Tibial nerve (tissue), 4 donors: ENCODE results near the gene SPG21. TPM values are rescaled to one million over a fixed set of nuclear protein-coding genes. Genes with fewer than 3 reads are reported as not detected.

Experiments used
- DNase-seq, 2 donors: peaks; one replicate each; pipeline ENCODE4 v3.0.0-alpha.2; 2019; ENCODE audit warnings: low spot score in 2 of 2
- H3K27ac ChIP-seq, 4 donors: fragments of 200-600 bp; sonication (generic) in 3 of 4; one replicate each; pipeline ENCODE4 v1.5.1; 2017 to 2019; ENCODE audit warnings: mild to moderate bottlenecking in 1 of 4
- H3K27me3 ChIP-seq, 2 donors: fragments of 200-600 bp; sonication (generic) in 1 of 2; one replicate each; pipeline versions ENCODE4 v1.5.1 to v1.6.0; 2017 to 2019
- H3K36me3 ChIP-seq, 3 donors: fragments of 200-600 bp; sonication (generic); one replicate each; pipeline ENCODE4 v1.5.1; 2018 to 2019
- H3K4me1 ChIP-seq, 4 donors: fragments of 200-600 bp; sonication (generic) in 3 of 4; one replicate each; pipeline ENCODE4 v1.5.1; 2017 to 2019
- H3K4me3 ChIP-seq, 4 donors: fragments of 200-600 bp; sonication (generic) in 3 of 4; one replicate each; pipeline ENCODE4 v1.5.1; 2017 to 2019; ENCODE audit warnings: mild to moderate bottlenecking in 1 of 4, moderate library complexity in 1 of 4
- H3K9me3 ChIP-seq, 4 donors: fragments of 200-600 bp; sonication (generic) in 3 of 4; one replicate each; pipeline ENCODE4 v1.5.1; 2017 to 2019
- EP300 ChIP-seq, 2 donors: sonication (generic); formaldehyde crosslinking; IDR thresholded peaks; one replicate each; pipeline ENCODE4 v1.6.1; 2017; ENCODE audit warnings: antibody characterized with exemption in 2 of 2, mild to moderate bottlenecking in 1 of 2
- POLR2A ChIP-seq, 2 donors: fragments of 450-650 bp; IDR thresholded peaks; one replicate each; pipeline ENCODE4 v1.6.1; 2017; ENCODE audit warnings: antibody characterized with exemption in 2 of 2, mild to moderate bottlenecking in 2 of 2, moderate library complexity in 2 of 2
- WGBS, 2 donors: methylation state at CpG; one replicate each; pipeline ENCODE4 v1.1.5; 2018; 5-methylcytosine and 5-hydroxymethylcytosine counted together
- total RNA-seq, 4 donors: library from RNA; depleted of rRNA; stranded (reverse); fragments of >200 nt; gene quantifications; one replicate each; pipeline ENCODE4 v1.1.0, GENCODE V29; 2016
- TF ChIP-seq, protein P1 (sequence below), 5 experiments: fragments of 200-600 bp in 3 of 5; fragments of 450-650 bp in 2 of 5; sonication (generic) in 3 of 5; IDR thresholded peaks; one replicate each; pipeline ENCODE4 v1.5.1; 2016 to 2019; ENCODE audit warnings: antibody characterized with exemption in 5 of 5, mild to moderate bottlenecking in 3 of 5, moderate library complexity in 2 of 5

SPG21 gene
- total RNA-seq, 4 donors from 2014 or later = 80.4 to 90.6 (median 86.3) TPM

DNA sequence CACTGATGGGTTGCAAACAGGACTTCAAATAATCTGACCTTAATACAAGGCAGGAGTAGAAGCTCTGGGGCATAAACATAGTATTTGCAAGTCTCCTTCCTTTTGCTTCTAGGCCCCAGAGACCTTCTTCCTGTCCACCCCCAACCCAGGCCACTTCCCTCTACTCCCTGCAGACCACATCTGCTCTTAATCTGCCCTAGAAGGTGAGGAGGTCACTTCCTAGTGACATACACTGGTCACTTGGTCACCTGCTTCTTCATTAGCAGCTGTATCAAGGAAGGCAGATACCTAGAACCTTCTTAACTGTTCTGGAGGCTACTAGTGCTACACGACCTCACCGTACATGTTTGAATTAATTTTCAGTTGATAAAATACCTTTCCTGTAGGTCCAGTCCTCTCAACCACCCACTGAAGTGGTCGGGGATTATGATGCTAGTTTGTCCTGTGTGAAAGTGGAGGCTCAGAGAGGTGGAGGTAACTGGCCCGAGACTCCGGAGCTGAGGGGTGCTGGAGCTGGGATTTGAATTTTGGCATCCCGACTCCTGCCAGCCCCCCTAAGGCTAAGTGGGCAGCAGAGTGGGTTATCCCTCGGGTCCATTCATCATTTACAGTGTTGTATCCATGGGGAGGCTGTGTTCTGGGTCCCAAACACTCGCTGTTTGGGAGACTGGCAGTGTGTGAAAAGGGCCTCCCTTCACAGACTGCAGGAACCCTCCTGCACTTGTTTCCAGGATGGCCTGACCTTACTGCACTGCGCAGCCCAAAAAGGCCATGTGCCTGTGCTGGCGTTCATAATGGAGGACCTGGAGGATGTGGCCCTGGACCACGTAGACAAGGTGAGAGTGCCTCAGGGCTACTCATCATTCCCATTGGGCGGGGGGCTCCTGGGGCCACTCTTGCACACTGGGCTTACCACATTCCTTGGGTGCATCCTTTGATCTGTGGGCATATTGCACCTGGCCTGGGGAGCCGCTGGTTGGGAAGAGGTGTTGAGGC, 64.1 kb downstream of the SPG21 start:
- Histone ChIP-seq H3K27me3 (no peaks in the 10 kb centered on the region), H3K27ac (no peak overlapping the region), H3K4me1 (peaks cover 0 to 25% (median 5%) of the 10 kb centered on the region in 4 donors), H3K9me3 (no peaks in the 10 kb centered on the region), H3K36me3 (peaks cover 0 to 21% (median 0%) of the 10 kb centered on the region in 3 donors), H3K4me3 (no peak overlapping the region)
- WGBS, 2 donors = 91 to 95% methylated on average over 9 to 13 of the region's 13 CpGs
- TF ChIP-seq, protein P1, sequence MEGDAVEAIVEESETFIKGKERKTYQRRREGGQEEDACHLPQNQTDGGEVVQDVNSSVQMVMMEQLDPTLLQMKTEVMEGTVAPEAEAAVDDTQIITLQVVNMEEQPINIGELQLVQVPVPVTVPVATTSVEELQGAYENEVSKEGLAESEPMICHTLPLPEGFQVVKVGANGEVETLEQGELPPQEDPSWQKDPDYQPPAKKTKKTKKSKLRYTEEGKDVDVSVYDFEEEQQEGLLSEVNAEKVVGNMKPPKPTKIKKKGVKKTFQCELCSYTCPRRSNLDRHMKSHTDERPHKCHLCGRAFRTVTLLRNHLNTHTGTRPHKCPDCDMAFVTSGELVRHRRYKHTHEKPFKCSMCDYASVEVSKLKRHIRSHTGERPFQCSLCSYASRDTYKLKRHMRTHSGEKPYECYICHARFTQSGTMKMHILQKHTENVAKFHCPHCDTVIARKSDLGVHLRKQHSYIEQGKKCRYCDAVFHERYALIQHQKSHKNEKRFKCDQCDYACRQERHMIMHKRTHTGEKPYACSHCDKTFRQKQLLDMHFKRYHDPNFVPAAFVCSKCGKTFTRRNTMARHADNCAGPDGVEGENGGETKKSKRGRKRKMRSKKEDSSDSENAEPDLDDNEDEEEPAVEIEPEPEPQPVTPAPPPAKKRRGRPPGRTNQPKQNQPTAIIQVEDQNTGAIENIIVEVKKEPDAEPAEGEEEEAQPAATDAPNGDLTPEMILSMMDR (IDR thresholded peaks at IDR 0.05) = no peak
- TF ChIP-seq EP300 (IDR thresholded peaks at IDR 0.05) (no peak), POLR2A (IDR thresholded peaks at IDR 0.05) (no peak)
- DNase-seq = no peak

DNA sequence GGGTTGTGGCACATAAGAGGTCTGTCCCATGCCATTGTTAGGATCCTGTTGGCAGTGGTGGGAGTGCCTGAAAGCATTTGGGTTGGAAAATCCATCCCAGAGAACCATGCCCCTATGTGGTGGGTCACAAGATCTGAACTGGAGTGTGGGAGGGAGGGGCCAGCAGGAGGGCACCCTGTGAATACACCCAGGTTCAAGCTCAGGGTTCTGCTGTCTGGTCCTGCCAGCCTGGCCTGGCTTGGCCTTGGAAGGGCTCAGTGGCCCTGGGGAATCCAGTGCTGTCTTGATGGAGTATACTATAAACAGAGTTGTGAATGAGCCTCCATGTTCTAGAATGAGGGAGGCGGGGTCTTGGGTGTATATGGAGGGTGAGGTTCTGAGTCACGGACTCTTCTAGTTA, 66.2 kb downstream of the SPG21 start:
- WGBS, 2 donors = 83 to 98% methylated on average over 2 of the region's 2 CpGs
- no peaks in the 10 kb centered on the region for H3K9me3 ChIP-seq
- no peak for TF ChIP-seq POLR2A (IDR thresholded peaks at IDR 0.05)
- TF ChIP-seq EP300 (IDR thresholded peaks at IDR 0.05) = no peak
- TF ChIP-seq, protein P1 (IDR thresholded peaks at IDR 0.05) = no peak
- H3K27ac ChIP-seq = no peak overlapping the region
- H3K27me3 ChIP-seq = no peaks in the 10 kb centered on the region
- DNase-seq = no peak
- H3K4me1 ChIP-seq = peaks cover 0 to 20% (median 3%) of the 10 kb centered on the region in 4 donors
- H3K36me3 ChIP-seq = peaks cover 0 to 17% (median 0%) of the 10 kb centered on the region in 3 donors
- H3K4me3 ChIP-seq = no peak overlapping the region

DNA sequence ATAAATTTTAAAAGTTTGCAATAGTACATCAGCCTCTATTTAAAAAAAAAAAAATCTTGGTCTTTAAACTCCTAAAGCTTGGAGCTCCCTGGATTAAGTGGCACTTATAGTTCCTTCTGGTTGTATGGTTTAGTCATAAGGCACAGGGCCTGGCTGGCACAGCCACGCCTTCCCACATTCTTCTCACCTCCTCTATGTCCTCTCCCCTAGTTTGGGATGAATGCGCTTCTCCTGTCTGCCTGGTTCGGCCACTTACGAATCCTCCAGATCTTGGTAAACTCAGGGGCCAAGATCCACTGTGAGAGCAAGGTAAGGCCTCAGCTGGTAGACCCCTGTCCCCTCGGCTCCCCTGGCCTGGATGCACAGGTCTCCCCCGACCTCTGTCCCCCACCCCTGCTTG, 68.0 kb downstream of the SPG21 start:
- H3K36me3 ChIP-seq = peaks cover 0 to 10% (median 0%) of the 10 kb centered on the region in 3 donors
- WGBS, 2 donors = 64 to 69% methylated on average over 6 of the region's 6 CpGs
- H3K27ac ChIP-seq = peak overlapping the region in 3 of 4 donors; percentile 26 to 72 (median 63)
- peaks cover 0 to 20% (median 3%) of the 10 kb centered on the region in 4 donors for H3K4me1 ChIP-seq
- DNase-seq = no peak
- TF ChIP-seq POLR2A (IDR thresholded peaks at IDR 0.05) (no peak), EP300 (IDR thresholded peaks at IDR 0.05) (no peak)
- TF ChIP-seq, protein P1 (IDR thresholded peaks at IDR 0.05) = no peak
- no peaks in the 10 kb centered on the region for H3K27me3 ChIP-seq
- H3K9me3 ChIP-seq = no peaks in the 10 kb centered on the region
- H3K4me3 ChIP-seq = no peak overlapping the region

DNA sequence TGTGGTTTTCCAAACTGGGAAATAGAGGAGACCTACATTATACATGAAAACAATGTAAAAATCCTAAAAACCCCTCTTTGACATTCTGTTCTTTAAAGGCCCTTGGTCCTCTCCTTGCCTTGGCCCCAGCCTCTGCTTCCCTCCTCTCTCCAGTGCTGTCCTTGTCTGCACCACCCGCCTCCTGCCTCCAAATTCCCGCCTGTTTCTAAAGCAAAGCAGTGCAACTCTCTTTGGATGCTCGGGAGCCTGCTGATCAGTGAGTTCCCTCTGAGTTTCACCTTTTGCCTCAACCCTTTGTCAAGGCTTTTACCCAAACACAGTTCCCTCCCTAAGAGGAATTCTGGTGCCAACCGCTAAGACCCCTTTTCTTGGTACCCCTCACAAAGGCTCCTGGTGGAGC, 70.0 kb downstream of the SPG21 start:
- Histone ChIP-seq H3K27ac (no peak overlapping the region), H3K36me3 (no peaks in the 10 kb centered on the region), H3K27me3 (no peaks in the 10 kb centered on the region), H3K9me3 (no peaks in the 10 kb centered on the region), H3K4me3 (no peak overlapping the region), H3K4me1 (peaks cover 0 to 20% (median 3%) of the 10 kb centered on the region in 4 donors)
- no peak for TF ChIP-seq POLR2A (IDR thresholded peaks at IDR 0.05)
- no peak for TF ChIP-seq EP300 (IDR thresholded peaks at IDR 0.05)
- TF ChIP-seq, protein P1 (IDR thresholded peaks at IDR 0.05) = no peak
- no peak for DNase-seq
- WGBS, 2 donors = 94 to 96% methylated on average over 4 of the region's 4 CpGs

DNA sequence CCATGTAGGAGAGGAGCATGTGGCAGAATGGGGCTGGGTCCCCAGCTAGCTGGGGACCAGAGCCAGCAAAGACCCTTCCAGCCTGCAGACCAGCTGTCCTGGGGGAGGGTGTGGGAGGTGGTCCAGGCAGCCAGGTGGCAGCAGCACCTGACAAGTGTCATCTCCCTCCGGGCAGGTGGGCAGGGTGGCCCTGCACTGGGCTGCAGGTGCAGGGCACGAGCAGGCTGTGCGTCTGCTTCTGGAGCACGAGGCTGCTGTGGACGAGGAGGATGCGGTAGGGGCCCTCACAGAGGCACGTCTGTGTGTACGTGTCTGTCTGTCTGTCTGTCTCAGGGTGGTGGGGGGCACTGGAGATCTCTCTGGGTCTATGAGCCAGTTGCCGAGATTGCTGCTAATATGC, 72.5 kb downstream of the SPG21 start:
- DNase-seq = no peak
- Histone ChIP-seq H3K27ac (no peak overlapping the region), H3K4me3 (no peak overlapping the region), H3K9me3 (no peaks in the 10 kb centered on the region), H3K36me3 (no peaks in the 10 kb centered on the region), H3K27me3 (no peaks in the 10 kb centered on the region), H3K4me1 (peaks cover 0 to 15% (median 1%) of the 10 kb centered on the region in 4 donors)
- WGBS, 2 donors = 87 to 99% methylated on average over 9 of the region's 9 CpGs
- no peak for TF ChIP-seq EP300 (IDR thresholded peaks at IDR 0.05)
